Left renal pelvis (tissue), 4 donors: ENCODE measurements around the gene RSPH1. TPM values are rescaled to one million over a fixed set of nuclear protein-coding genes. Genes with fewer than 3 reads are reported as not detected.

Experiments used
- DNase-seq, 4 donors: peaks; one replicate each; pipeline ENCODE4 v3.0.0-alpha.2; 2013; ENCODE audit warnings: low read depth in 4 of 4, low spot score in 3 of 4
- polyA plus RNA-seq, 4 donors: library from polyadenylated mRNA; unstranded; fragments of 120-200 nt; gene quantifications; one replicate each; pipeline ENCODE4 v1.2.1, GENCODE V29; 2013; ENCODE audit not compliant: insufficient read length in 4 of 4

Gene RSPH1
- polyA plus RNA-seq, 4 donors = 0.63 to 16.5 (median 11.7) TPM

- no peak for DNase-seq
Observed at GRCh38 chr21:42433946-42434551, 62.0 kb downstream of the RSPH1 start.

- no peak for DNase-seq
Observed at GRCh38 chr21:42432695-42433094, 63.3 kb downstream of the RSPH1 start.

- DNase-seq = no peak
Observed at GRCh38 chr21:42431196-42431595, 64.8 kb downstream of the RSPH1 start.

- DNase-seq = no peak
Observed at GRCh38 chr21:42430521-42430920, 65.5 kb downstream of the RSPH1 start.

- DNase-seq = no peak
Observed at GRCh38 chr21:42429856-42430255, 66.2 kb downstream of the RSPH1 start.

- DNase-seq = no peak
Observed at GRCh38 chr21:42429021-42429420, 67.0 kb downstream of the RSPH1 start.

- no peak for DNase-seq
Observed at GRCh38 chr21:42427809-42428419, 68.1 kb downstream of the RSPH1 start.

- DNase-seq = no peak
Observed at GRCh38 chr21:42426876-42427480, 69.0 kb downstream of the RSPH1 start.

GRCh38 chr21:42426424-42426823 is 69.6 kb downstream of the RSPH1 start:
- no peak for DNase-seq

- no peak for DNase-seq
Observed at GRCh38 chr21:42425591-42425990, 70.4 kb downstream of the RSPH1 start.

GRCh38 chr21:42424914-42425541 is 71.0 kb downstream of the RSPH1 start:
- DNase-seq = no peak

- DNase-seq = no peak
Observed at GRCh38 chr21:42423685-42424084, 72.3 kb downstream of the RSPH1 start.

GRCh38 chr21:42423197-42423675 is 72.8 kb downstream of the RSPH1 start:
- no peak for DNase-seq

Other genes starting within 250 kb of the RSPH1 start
- gene TFF3, start 180.8 kb downstream of the RSPH1 start, polyA plus RNA-seq = 1 to 10 TPM; 2.5 to 5.9 (median 2.8) TPM
- gene TFF2, start 145.2 kb downstream of the RSPH1 start, polyA plus RNA-seq = under 1 TPM in 1 of 4 donors, not detected in 3; 0.26 TPM
- gene TFF1, start 129.7 kb downstream of the RSPH1 start, polyA plus RNA-seq = under 1 TPM in 1 of 4 donors, not detected in 3; 0.78 TPM
- 1 to 10 TPM in 3 of 4 donors, under 1 TPM in 1; 0.29 to 2.5 (median 2.0) TPM for gene TMPRSS3, start 100.2 kb downstream of the RSPH1 start, polyA plus RNA-seq
- gene UBASH3A, start 92.3 kb downstream of the RSPH1 start, polyA plus RNA-seq = under 1 TPM in 2 of 4 donors, not detected in 2; 0.07 TPM
- gene SLC37A1, start 17.6 kb upstream of the RSPH1 start, polyA plus RNA-seq = 10 to 100 TPM in 1 of 4 donors, 1 to 10 TPM in 3; 2.9 to 10.6 (median 8.6) TPM
- gene PDE9A, start 157.4 kb upstream of the RSPH1 start, polyA plus RNA-seq = 10 to 100 TPM in 3 of 4 donors, 1 to 10 TPM in 1; 7.3 to 41.0 (median 38.6) TPM